SK-N-MC (cell line): ENCODE results near the gene RPL38.

Source experiments
- DNase-seq: peaks from one replicate; pipeline ENCODE4 v3.0.0-alpha.2; 2011; ENCODE audit warnings: low read depth, low spot score
- H3K27ac ChIP-seq: fragments of 200-600 bp; sonication (generic); 2 replicates; pipeline ENCODE4 v1.5.1; 2016; ENCODE audit warnings: mixed run types
- H3K36me3 ChIP-seq: fragments of 200-600 bp; sonication (generic); 2 replicates; pipeline ENCODE4 v1.6.1; 2017; ENCODE audit warnings: antibody characterized with exemption, low read length, mixed read lengths; ENCODE audit not compliant: insufficient read depth
- H3K4me3 ChIP-seq: fragments of 200-600 bp; sonication (generic); 2 replicates; pipeline ENCODE4 v1.5.1; 2016
- H3K9ac ChIP-seq: fragments of 200-600 bp; sonication (generic); 2 replicates; pipeline ENCODE4 v1.8.0; 2017; ENCODE audit warnings: mixed run types, mixed read lengths; ENCODE audit not compliant: insufficient read length
- H3K9me3 ChIP-seq: fragments of 200-600 bp; sonication (generic); 2 replicates; pipeline ENCODE4 v1.6.1; 2017; ENCODE audit warnings: low read depth, mild to moderate bottlenecking, antibody characterized with exemption, low read length, moderate library complexity, mixed read lengths
- EZH2 ChIP-seq: fragments of 200-600 bp; sonication (generic); IDR thresholded peaks from one replicate; pipeline ENCODE4 v1.6.1; 2017; ENCODE audit warnings: antibody characterized with exemption
- FOXP2 ChIP-seq: optimal IDR thresholded peaks from 2 replicates; pipeline ENCODE3; 2011; ENCODE audit warnings: mild to moderate bottlenecking, moderate library complexity; ENCODE audit not compliant: insufficient read depth; ENCODE audit errors: extremely low read length, control extremely low read depth
- POLR2AphosphoS5 ChIP-seq: IDR thresholded peaks from 2 replicates; pipeline ENCODE4 v1.6.1; 2012; ENCODE audit warnings: mild to moderate bottlenecking, low read depth, low read length, borderline replicate concordance

Gene RPL38

DNA sequence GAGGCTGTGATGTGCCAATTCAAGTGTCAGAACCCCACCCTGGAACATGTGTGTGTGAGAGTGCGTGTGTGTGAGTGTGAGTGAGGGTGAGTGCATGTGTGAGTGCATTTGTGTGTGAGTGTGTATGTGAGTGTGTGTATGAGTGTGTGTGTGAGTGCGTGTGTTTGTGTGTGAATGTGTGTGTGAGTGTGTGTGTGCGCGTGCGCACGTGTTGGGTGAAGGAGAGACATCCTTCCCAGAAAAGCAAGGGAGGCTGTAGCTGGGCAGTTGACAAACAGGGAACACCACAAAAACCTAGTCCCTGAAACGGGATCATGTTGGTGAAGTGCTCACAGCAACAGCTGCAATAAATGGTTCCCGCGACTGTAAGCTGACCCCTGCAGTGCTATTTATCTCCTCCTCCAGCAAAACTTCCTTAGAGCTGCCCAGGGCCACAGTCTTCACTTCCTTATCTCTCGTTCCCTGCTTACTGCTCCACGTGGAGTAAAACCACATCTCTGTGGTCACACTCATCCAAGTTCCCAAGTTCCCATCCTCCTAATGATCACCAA is 40.1 kb upstream of the RPL38 start:
- Histone ChIP-seq H3K9me3 (no peaks in the 10 kb centered on the region), H3K9ac (no peak overlapping the region), H3K36me3 (no peaks in the 10 kb centered on the region), H3K27ac (no peak overlapping the region), H3K4me3 (no peak overlapping the region)
- no peak for DNase-seq
- TF ChIP-seq FOXP2 (no peak), EZH2 (no peak), POLR2AphosphoS5 (no peak)

DNA sequence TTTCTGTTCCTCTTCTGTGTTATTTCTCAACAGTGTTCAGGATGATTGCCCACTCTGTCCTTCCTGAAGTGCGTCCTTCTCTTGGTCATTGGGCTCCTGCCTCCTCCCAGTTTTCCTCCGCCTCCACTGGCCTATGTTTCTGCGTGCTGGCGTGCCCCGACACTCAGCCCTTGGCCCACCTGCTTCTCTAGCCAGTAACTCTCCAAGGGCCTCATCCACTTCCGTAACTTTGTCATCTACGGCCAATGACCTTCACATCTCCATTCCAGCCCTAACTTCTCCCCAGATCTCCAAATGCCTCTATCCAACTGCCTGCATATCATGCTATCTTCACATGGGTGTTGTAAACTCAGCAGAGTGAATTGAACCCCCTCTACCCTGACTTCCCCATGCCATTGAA is 39.6 kb upstream of the RPL38 start:
- TF ChIP-seq FOXP2 = no peak
- no peak for TF ChIP-seq EZH2
- TF ChIP-seq POLR2AphosphoS5 = no peak
- Histone ChIP-seq H3K9ac (no peak overlapping the region), H3K9me3 (no peaks in the 10 kb centered on the region), H3K4me3 (no peak overlapping the region), H3K36me3 (no peaks in the 10 kb centered on the region), H3K27ac (no peak overlapping the region)
- no peak for DNase-seq

DNA sequence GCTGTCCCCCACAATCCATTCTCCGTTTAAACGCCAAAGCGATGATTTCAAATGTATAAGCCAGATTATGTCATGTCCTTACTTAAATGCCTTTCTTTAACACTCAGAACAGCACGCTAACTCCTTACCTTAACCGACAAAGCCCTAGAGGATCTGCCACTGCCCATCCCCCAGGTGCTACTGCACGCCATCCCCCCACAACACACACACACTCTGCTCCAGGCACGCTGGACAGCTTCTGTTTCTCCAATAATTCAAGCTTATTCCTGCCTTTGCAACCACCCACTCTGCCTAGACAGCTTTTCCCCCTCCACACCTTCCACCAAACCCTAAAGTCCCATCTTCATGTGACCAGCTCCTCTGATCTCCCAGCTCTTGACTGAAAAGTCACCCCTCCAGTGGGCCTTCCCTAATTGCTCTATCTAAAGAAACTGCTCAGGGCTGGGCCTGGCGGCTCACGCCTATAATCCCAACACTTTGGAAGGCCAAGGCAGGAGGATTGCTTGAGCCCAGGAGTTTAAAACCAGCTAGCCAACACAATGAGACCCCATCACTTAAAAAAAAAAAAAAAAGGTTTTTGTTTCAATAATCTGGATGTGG is 38.9 kb upstream of the RPL38 start:
- Histone ChIP-seq H3K27ac (no peak overlapping the region), H3K9me3 (no peaks in the 10 kb centered on the region), H3K36me3 (no peaks in the 10 kb centered on the region), H3K9ac (no peak overlapping the region), H3K4me3 (no peak overlapping the region)
- no peak for DNase-seq
- no peak for TF ChIP-seq EZH2
- no peak for TF ChIP-seq FOXP2
- no peak for TF ChIP-seq POLR2AphosphoS5

DNA sequence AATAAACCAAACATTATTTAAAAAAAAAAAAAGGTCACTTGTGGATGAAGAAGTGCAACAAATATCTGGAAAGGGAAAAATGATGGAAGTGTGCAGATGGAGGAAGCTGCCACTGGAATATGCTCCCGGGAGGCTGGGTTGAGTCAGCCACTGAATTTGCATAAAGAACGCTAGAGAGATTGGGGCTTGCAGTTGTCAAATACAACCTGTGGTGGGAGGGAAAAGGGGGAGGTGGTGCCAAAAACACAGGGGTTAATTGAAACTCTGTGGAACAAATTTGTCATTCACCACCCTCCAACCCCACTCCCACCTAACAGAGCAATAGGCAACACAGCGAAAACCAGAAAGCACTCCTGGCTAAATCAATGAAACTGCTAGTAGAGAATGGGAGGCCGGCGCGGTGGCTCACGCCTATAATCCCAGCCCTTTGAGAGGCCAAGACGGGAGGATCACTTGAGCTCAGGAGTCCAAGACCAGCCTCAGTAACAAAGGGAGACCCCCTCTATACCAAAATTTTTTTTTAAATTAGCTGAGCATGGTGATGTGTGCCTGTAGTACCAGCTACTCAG is 37.6 kb upstream of the RPL38 start:
- no peak for TF ChIP-seq POLR2AphosphoS5
- TF ChIP-seq EZH2 = no peak
- TF ChIP-seq FOXP2 = no peak
- Histone ChIP-seq H3K9ac (no peak overlapping the region), H3K9me3 (no peaks in the 10 kb centered on the region), H3K4me3 (no peak overlapping the region), H3K27ac (no peak overlapping the region), H3K36me3 (no peaks in the 10 kb centered on the region)
- DNase-seq = no peak

DNA sequence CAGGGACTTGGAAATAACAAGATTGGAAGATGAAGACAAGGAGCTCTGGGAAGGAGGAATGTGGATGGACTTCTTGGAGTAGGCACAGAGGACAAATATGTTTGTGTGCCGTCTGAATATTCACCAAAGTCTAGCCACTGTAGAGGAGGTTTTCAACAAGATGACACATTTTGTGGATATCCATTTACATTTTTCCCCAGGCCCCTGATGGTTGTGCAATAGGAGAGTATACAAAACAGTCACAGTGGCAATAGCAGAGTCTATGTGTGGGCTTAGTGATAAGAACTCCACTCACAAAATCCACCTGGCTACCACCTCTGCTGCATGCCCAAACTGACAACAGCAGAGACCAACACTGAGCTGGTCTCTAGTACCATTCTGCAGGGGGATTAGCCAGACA is 32.6 kb upstream of the RPL38 start:
- DNase-seq = no peak
- TF ChIP-seq FOXP2 = no peak
- TF ChIP-seq POLR2AphosphoS5 = no peak
- TF ChIP-seq EZH2 = no peak
- Histone ChIP-seq H3K9ac (no peak overlapping the region), H3K27ac (no peak overlapping the region), H3K9me3 (no peaks in the 10 kb centered on the region), H3K36me3 (no peaks in the 10 kb centered on the region), H3K4me3 (no peak overlapping the region)

DNA sequence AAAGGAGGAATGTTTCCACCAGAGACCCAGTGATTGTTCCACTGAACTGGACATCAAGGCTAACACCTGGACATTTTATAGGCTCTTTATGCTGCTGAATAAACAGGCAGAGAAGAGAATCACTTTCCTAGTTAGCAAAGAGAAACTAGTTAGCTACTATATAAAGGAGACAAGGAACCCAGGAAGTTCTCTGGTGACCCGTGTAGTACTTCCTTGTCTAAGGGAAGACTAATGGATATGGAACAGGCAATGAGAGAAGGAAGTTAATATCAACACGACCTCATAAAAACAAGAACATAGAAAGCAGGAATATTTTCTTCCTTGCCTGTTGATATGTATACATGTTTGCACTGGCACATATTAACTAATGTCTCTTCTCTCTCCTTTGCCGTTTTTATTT is 30.8 kb upstream of the RPL38 start:
- Histone ChIP-seq H3K9me3 (no peaks in the 10 kb centered on the region), H3K4me3 (no peak overlapping the region), H3K36me3 (no peaks in the 10 kb centered on the region), H3K27ac (no peak overlapping the region), H3K9ac (no peak overlapping the region)
- no peak for DNase-seq
- TF ChIP-seq EZH2 = no peak
- no peak for TF ChIP-seq FOXP2
- TF ChIP-seq POLR2AphosphoS5 = no peak

DNA sequence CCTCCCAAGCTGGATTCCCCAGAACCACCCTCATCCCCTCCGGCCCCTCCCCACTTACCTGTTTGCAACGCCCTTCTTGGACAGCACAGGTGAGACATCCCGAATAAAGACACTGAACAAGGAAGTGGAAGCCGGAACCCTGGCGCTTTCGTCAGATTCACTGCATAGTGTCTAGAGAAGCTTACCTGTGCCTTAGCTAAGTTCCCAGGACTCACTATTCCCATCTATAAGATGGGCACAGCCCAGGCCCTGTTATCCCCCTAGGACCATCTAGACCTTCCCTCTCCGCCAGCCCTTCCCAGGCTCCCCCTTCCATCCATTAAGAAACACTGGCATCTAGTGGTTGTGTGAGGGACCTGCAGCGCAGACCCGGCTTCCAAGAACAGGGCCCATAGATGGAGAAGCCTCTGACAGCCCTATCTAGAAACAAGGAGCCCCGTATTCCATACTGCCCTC is 26.9 kb upstream of the RPL38 start:
- DNase-seq = no peak
- no peaks in the 10 kb centered on the region for H3K36me3 ChIP-seq
- H3K9ac ChIP-seq = no peak overlapping the region
- TF ChIP-seq POLR2AphosphoS5 = no peak
- TF ChIP-seq EZH2 = no peak
- no peak for TF ChIP-seq FOXP2
- H3K9me3 ChIP-seq = no peaks in the 10 kb centered on the region
- H3K4me3 ChIP-seq = no peak overlapping the region
- no peak overlapping the region for H3K27ac ChIP-seq

DNA sequence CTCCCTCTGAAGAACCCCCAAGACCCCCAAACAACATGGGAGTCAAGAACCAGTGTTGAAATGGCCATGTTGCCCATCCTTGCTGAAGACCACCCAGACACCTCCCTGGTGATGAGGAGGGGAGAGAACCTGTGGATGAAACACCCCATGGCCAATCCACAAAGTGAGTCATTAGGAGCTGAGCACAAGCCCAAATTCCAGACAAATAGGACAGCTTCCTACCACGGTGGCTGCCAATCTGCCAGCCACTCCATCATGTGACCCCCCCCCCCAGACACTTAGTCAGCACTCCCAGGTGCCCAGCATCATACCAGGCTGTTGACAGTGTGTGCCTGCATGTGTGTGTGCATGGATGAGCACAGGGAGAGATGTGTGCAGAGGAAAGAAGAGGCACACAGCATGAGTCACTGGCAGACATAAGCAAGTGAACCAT is 26.4 kb upstream of the RPL38 start:
- DNase-seq = no peak

More for the DNA sequence above, 26.4 kb upstream of the RPL38 start:
- H3K9me3 ChIP-seq = no peaks in the 10 kb centered on the region
- TF ChIP-seq FOXP2 = no peak
- no peak for TF ChIP-seq EZH2
- TF ChIP-seq POLR2AphosphoS5 = no peak
- no peaks in the 10 kb centered on the region for H3K36me3 ChIP-seq
- H3K4me3 ChIP-seq = no peak overlapping the region
- no peak overlapping the region for H3K9ac ChIP-seq
- no peak overlapping the region for H3K27ac ChIP-seq
